Urinary bladder (tissue), 4 donors: Measurements from ENCODE around the gene RAB37. TPM values are rescaled to one million over a fixed set of nuclear protein-coding genes. Genes with fewer than 3 reads are reported as not detected.

ENCODE experiments used
- DNase-seq: peaks from one replicate; pipeline ENCODE4 v3.0.0-alpha.2; 2015; ENCODE audit errors: extremely low spot score
- H3K27ac ChIP-seq: one replicate; pipeline ENCODE4 v1.5.1; 2013; ENCODE audit warnings: low read depth, mild to moderate bottlenecking, moderate library complexity
- H3K36me3 ChIP-seq: one replicate; pipeline ENCODE4 v1.6.1; 2013; ENCODE audit warnings: mild to moderate bottlenecking, moderate library complexity; ENCODE audit not compliant: insufficient read depth
- H3K4me1 ChIP-seq: one replicate; pipeline ENCODE4 v1.6.1; 2013; ENCODE audit warnings: mild to moderate bottlenecking, moderate library complexity; ENCODE audit not compliant: insufficient read depth
- H3K4me3 ChIP-seq: one replicate; pipeline ENCODE4 v1.5.1; 2013; ENCODE audit warnings: low read depth, low read length
- WGBS: extraction: QIAGEN DNeasy Blood & Tissue Kit; methylation state at CpG from one replicate; pipeline ENCODE4 v1.1.7; 2013; 5-methylcytosine and 5-hydroxymethylcytosine counted together
- polyA plus RNA-seq: library from polyadenylated mRNA; stranded (reverse); fragments of 200-250 nt; gene quantifications from one replicate; pipeline ENCODE4 v1.2.3, GENCODE V29; 2013
- total RNA-seq: library from RNA; depleted of rRNA; stranded (reverse); fragments of >200 nt; gene quantifications from one replicate; pipeline ENCODE4 v1.2.3, GENCODE V29; 2014
- donor health status: healthy with polysubstance abuse.
- donor health status: healthy.

RAB37 gene
- total and polyA plus RNA-seq, 2 donors: 3.2 to 6.7 TPM

- no peak for DNase-seq
- Histone ChIP-seq H3K4me1 (no peaks in the 10 kb centered on the region), H3K36me3 (no peaks in the 10 kb centered on the region), H3K27ac (no peak overlapping the region), H3K4me3 (no peak overlapping the region)
- 67% methylated on average over 7 of the region's 7 CpGs for WGBS
Observed at GRCh38 chr17:74712301-74712700, 24.8 kb upstream of the RAB37 start.

DNA sequence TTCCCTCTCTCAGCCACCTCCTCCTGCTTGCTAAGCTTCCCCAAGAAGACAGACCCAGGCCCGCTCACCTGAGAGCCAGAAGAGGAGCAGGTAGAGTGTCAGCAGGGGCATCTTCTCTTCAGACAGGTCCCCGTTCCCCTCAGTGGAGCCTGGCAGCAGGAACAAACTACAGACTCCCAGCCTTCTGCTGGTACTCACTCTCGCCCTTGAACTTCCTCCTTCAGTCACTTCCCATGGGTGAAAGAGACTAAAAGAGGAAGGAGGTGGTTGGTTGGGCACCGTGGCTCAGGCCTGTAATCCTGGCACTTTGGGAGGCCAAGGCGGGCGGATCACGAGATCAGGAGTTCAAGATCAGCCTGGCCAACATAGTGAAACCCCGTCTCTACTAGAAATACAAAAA is 24.3 kb upstream of the RAB37 start, which contains the start of gene CD300LF:
CD300LF (minus strand) TSS at position 168 of the 400 bp plus-strand sequence; CDS start at position 111, 57 bp downstream.
- H3K4me3 ChIP-seq: no peak within 1 kb of the TSS
- WGBS: 78% methylated on average over 8 of the region's 8 CpGs
- no peak for DNase-seq
- H3K27ac ChIP-seq: no peak within 1 kb of the TSS
- H3K4me1 ChIP-seq: no peaks in the 10 kb centered on the region
- no peaks in the 10 kb centered on the region for H3K36me3 ChIP-seq

GRCh38 chr17:74713171-74713755 is 23.8 kb upstream of the RAB37 start:
- Histone ChIP-seq H3K27ac (no peak overlapping the region), H3K36me3 (no peaks in the 10 kb centered on the region), H3K4me3 (no peak overlapping the region), H3K4me1 (no peaks in the 10 kb centered on the region)
- DNase-seq: no peak
- 83% methylated on average over 12 of the region's 12 CpGs for WGBS

DNA sequence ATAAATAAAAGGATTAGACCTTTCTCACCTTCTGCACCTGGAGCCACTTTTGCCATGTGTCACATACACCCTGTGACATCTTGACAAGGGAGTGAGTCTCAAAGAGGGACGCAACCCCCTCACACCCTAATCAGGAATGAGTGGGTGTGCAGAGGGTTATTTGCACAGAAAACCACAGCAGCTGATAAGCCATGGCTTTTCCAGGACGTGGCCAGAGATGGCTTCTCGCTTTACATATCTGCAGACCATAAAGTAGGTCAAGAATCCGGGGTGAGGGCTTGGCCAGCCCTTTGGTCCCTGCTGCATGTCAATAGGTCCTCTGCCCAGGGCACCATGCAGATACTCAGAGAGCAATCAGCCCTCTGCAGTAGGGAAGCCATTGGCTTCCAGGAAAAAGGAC is 21.9 kb upstream of the RAB37 start:
- 27% methylated on average over 4 of the region's 4 CpGs for WGBS
- DNase-seq: no peak
- Histone ChIP-seq H3K27ac (no peak overlapping the region), H3K36me3 (no peaks in the 10 kb centered on the region), H3K4me3 (no peak overlapping the region), H3K4me1 (no peaks in the 10 kb centered on the region)

GRCh38 chr17:74720506-74720905 is 16.6 kb upstream of the RAB37 start:
- H3K4me1 ChIP-seq: no peaks in the 10 kb centered on the region
- no peak for DNase-seq
- H3K36me3 ChIP-seq: no peaks in the 10 kb centered on the region
- H3K27ac ChIP-seq: no peak overlapping the region
- 94% methylated on average over 4 of the region's 4 CpGs for WGBS
- no peak overlapping the region for H3K4me3 ChIP-seq

DNA sequence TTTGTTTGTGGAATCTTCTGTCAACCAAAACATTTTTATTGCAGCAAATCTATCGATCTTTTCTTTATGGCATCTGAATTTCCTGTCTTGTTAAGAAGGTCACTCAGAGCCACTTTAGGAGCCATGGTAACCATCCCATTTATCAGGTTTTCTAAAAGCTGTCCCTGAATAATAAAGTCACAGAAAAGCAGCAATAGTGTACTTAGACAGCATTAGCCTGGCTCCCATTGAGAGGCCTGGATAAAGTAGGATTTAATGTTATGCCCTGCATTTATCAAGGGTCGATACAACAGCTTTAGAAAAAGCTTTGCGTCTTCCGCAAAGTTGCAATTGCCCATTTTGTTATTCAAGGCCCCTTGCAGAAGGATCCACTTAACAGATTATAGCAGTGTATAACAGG is 14.3 kb upstream of the RAB37 start:
- Histone ChIP-seq H3K4me3 (no peak overlapping the region), H3K36me3 (no peaks in the 10 kb centered on the region), H3K4me1 (no peaks in the 10 kb centered on the region), H3K27ac (no peak overlapping the region)
- WGBS: 37% methylated on average over 4 of the region's 4 CpGs
- DNase-seq: no peak

- Histone ChIP-seq H3K27ac (no peak overlapping the region), H3K4me3 (no peak overlapping the region), H3K36me3 (no peaks in the 10 kb centered on the region), H3K4me1 (no peaks in the 10 kb centered on the region)
- no peak for DNase-seq
- WGBS: 57% methylated on average over 5 of the region's 5 CpGs
Observed at GRCh38 chr17:74723891-74724290, 13.2 kb upstream of the RAB37 start.

- DNase-seq: no peak
- Histone ChIP-seq H3K4me1 (no peaks in the 10 kb centered on the region), H3K4me3 (no peak overlapping the region), H3K27ac (no peak overlapping the region), H3K36me3 (no peaks in the 10 kb centered on the region)
- 82% methylated on average over 3 of the region's 3 CpGs for WGBS
Observed at GRCh38 chr17:74725111-74725510, 11.9 kb upstream of the RAB37 start.

GRCh38 chr17:74728033-74728701 is 8.9 kb upstream of the RAB37 start:
- WGBS: 90% methylated on average over 3 of the region's 3 CpGs
- Histone ChIP-seq H3K36me3 (no peaks in the 10 kb centered on the region), H3K27ac (no peak overlapping the region), H3K4me3 (no peak overlapping the region), H3K4me1 (no peaks in the 10 kb centered on the region)
- DNase-seq: no peak

- no peak for DNase-seq
- Histone ChIP-seq H3K4me1 (no peaks in the 10 kb centered on the region), H3K4me3 (no peak overlapping the region), H3K27ac (no peak overlapping the region), H3K36me3 (no peaks in the 10 kb centered on the region)
- WGBS: 91% methylated on average over 3 of the region's 3 CpGs
Observed at GRCh38 chr17:74728702-74729075, 8.4 kb upstream of the RAB37 start.

GRCh38 chr17:74729368-74729767 is 7.7 kb upstream of the RAB37 start:
- WGBS: 89% methylated on average over 5 of the region's 5 CpGs
- no peak for DNase-seq
- no peaks in the 10 kb centered on the region for H3K36me3 ChIP-seq
- H3K27ac ChIP-seq: no peak overlapping the region
- no peak overlapping the region for H3K4me3 ChIP-seq
- H3K4me1 ChIP-seq: no peaks in the 10 kb centered on the region

DNA sequence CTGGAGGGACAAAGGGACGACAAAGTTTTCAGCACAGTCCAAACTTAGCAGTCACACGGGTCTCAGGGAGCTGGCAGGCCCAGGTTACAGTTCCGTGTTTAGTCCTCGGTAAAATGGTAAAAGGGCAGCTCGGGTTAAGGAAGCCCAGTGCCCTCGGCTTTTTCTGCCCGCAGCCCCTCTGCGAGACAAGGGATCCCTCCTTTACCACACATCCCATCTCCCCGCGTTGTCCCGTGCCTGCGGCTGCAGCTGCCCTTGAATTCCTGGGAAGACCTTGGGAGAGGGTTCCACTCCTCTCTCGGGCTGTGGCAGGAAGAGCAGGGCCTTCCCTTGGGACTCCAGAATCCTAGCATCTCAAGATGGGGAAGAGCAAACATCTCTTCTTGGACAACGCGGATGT is 7.2 kb upstream of the RAB37 start:
- Histone ChIP-seq H3K27ac (no peak overlapping the region), H3K4me3 (no peak overlapping the region), H3K36me3 (no peaks in the 10 kb centered on the region), H3K4me1 (no peaks in the 10 kb centered on the region)
- no peak for DNase-seq
- WGBS: 87% methylated on average over 15 of the region's 15 CpGs

- Histone ChIP-seq H3K4me1 (no peaks in the 10 kb centered on the region), H3K36me3 (no peaks in the 10 kb centered on the region), H3K4me3 (no peak overlapping the region), H3K27ac (no peak overlapping the region)
- no peak for DNase-seq
- WGBS: 78% methylated on average over 16 of the region's 16 CpGs
Observed at GRCh38 chr17:74730491-74731346, 6.3 kb upstream of the RAB37 start.

DNA sequence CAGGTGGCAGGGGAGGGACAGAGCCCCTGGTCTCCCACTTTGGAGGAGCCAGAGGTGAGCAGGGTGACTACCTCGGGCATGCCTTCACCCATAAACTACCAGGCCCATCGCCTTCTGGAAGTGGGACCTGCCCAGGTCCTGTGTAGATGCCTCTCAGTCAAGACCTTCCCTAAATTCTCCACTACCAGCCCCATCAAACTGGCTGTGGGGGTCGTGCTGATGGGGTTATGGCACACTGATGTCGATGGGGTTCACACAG is 5.8 kb upstream of the RAB37 start:
- Histone ChIP-seq H3K4me1 (no peaks in the 10 kb centered on the region), H3K27ac (no peak overlapping the region), H3K36me3 (no peaks in the 10 kb centered on the region), H3K4me3 (no peak overlapping the region)
- 78% methylated on average over 4 of the region's 4 CpGs for WGBS
- no peak for DNase-seq
